Transverse colon (tissue), 4 donors: ENCODE results near the gene TBC1D17.

ENCODE experiments used
- CTCF ChIP-seq, 5 experiments: fragments of 200-600 bp in 3 of 5; fragments of 450-650 bp in 2 of 5; sonication (generic) in 3 of 5; IDR thresholded peaks; 1 replicate in 2 of 5; 2 replicates in 3 of 5; pipeline ENCODE4 v1.5.1; 2016 to 2017; ENCODE audit warnings: antibody characterized with exemption in 5 of 5, inconsistent platforms in 3 of 5, mild to moderate bottlenecking in 2 of 5, moderate library complexity in 1 of 5
- POLR2A ChIP-seq: fragments of 450-650 bp; IDR thresholded peaks from one replicate; pipeline ENCODE4 v1.6.1; 2016; ENCODE audit warnings: antibody characterized with exemption, mild to moderate bottlenecking, moderate library complexity
- POLR2AphosphoS5 ChIP-seq, 3 donors: sonication (generic); formaldehyde crosslinking; IDR thresholded peaks; one replicate each; pipeline ENCODE4 v1.6.1; 2016; ENCODE audit warnings: antibody characterized with exemption in 3 of 3

GRCh38 chr19:49879243-49879963 is 1.9 kb downstream of the TBC1D17 start:
- TF ChIP-seq CTCF (IDR thresholded peaks at IDR 0.05): no peak
- TF ChIP-seq POLR2A: no peak
- TF ChIP-seq POLR2AphosphoS5 (IDR thresholded peaks at IDR 0.05): no peak
